HEK293T (cell line): ENCODE results near the gene G6PD.

Source experiments
- BHLHE40 ChIP-seq: fragments of 450-650 bp; IDR thresholded peaks from 2 replicates; pipeline ENCODE4 v1.6.1; 2016; ENCODE audit warnings: mild to moderate bottlenecking, moderate library complexity, borderline replicate concordance
- FOXA1 ChIP-seq: fragments of 450-650 bp; IDR thresholded peaks from 2 replicates; pipeline ENCODE4 v1.6.1; 2016; ENCODE audit warnings: mild to moderate bottlenecking
- FOXK2 ChIP-seq: fragments of 450-650 bp; IDR thresholded peaks from 2 replicates; pipeline ENCODE4 v1.6.1; 2016; ENCODE audit warnings: mild to moderate bottlenecking
- FOXM1 ChIP-seq: fragments of 450-650 bp; IDR thresholded peaks from 2 replicates; pipeline ENCODE4 v1.6.1; 2017; ENCODE audit warnings: mild to moderate bottlenecking, borderline replicate concordance
- LEF1 ChIP-seq: fragments of 450-650 bp; IDR thresholded peaks from 2 replicates; pipeline ENCODE4 v1.6.1; 2017; ENCODE audit warnings: mild to moderate bottlenecking, borderline replicate concordance
- NFRKB ChIP-seq: fragments of 450-650 bp; IDR thresholded peaks from 2 replicates; pipeline ENCODE4 v1.6.1; 2016; ENCODE audit warnings: mild to moderate bottlenecking, moderate library complexity
- SP1 ChIP-seq: fragments of 450-650 bp; IDR thresholded peaks from 2 replicates; pipeline ENCODE4 v1.6.1; 2017
- TARDBP ChIP-seq: fragments of 450-650 bp; IDR thresholded peaks from 2 replicates; pipeline ENCODE4 v1.6.1; 2016

DNA sequence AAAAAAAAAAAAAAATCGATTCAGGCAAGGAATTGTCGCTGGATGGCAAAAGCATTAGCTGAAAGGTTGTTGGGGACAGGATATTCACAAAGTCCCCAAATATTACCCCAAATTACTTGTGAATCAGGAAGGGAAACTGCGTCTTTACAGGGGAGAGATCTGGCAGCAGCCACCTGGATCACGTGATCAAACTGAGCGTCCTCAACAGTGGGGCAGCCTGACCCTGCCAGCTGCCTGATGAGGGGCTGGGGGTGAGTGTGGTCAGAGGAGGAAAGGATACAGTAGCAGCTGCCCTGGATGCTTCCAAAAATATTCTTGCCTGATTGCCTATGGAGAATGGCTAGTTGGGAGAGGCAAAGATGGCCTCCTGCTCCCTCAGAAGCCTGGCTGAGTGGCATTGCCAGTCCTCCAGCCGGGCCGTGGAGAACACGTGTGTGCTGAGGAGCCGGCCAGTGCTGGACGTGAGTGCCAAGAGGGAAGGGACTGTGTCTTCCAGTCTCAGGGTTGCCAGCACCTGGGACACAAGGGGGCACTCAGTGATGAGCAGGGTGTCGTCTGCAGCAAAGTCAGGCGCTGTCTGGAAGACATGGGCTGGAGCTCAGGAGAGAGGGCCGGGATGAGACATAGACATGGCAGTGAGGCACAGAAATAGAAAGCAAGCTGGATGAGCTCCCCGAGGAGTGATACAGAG is 64.6 kb downstream of the G6PD start:
- no peak for TF ChIP-seq FOXK2
- TF ChIP-seq LEF1: no peak
- no peak for TF ChIP-seq FOXA1
- no peak for TF ChIP-seq BHLHE40
- no peak for TF ChIP-seq FOXM1
- no peak for TF ChIP-seq TARDBP
- TF ChIP-seq NFRKB: no peak
- no peak for TF ChIP-seq SP1
